Activated CD4-positive, alpha-beta T cell treated with anti-CD3 and anti-CD28 coated beads for 36 hours (primary cell): ENCODE results near the gene ADISSP. TPM values are rescaled to one million over a fixed set of nuclear protein-coding genes. Genes with fewer than 3 reads are reported as not detected.
"Not testable (repeated sequence)": the region's sequence is repeated elsewhere in the genome, so short reads cannot be mapped to it uniquely, and the experiment has no call there.

Experiments used
- ATAC-seq: fragments of 200-7000 bp; cut with Tn5 transposase; one replicate; pipeline ENCODE4 v1.10.0; 2021; ENCODE audit warnings: mild to moderate bottlenecking, moderate library complexity
- CTCF ChIA-PET: fragments of 350-600 bp; sonication (Branson Sonifier 250); formaldehyde crosslinking; loops from one replicate; lab custom pipeline; 2021; ENCODE audit warnings: antibody characterized with exemption; lab: Charles Lee
- POLR2A ChIA-PET: fragments of 350-600 bp; sonication (Branson Sonifier 250); formaldehyde crosslinking; loops from one replicate; lab custom pipeline; 2021; ENCODE audit warnings: antibody characterized with exemption, inconsistent platforms; lab: Charles Lee
- DNase-seq: peaks from one replicate; pipeline ENCODE4 v3.0.0-alpha.2; 2020
- H3K27ac Mint-ChIP-seq: one replicate; pipeline ENCODE4 v1.8.0; 2021; ENCODE audit warnings: mixed read lengths
- H3K27me3 Mint-ChIP-seq: one replicate; pipeline ENCODE4 v1.8.0; 2021; ENCODE audit warnings: mixed read lengths
- H3K36me3 Mint-ChIP-seq: one replicate; pipeline ENCODE4 v1.8.0; 2021; ENCODE audit warnings: low read depth, mixed read lengths
- H3K4me1 Mint-ChIP-seq: one replicate; pipeline ENCODE4 v1.8.0; 2021; ENCODE audit warnings: mixed read lengths
- H3K4me3 Mint-ChIP-seq: one replicate; pipeline ENCODE4 v1.8.0; 2021; ENCODE audit warnings: mild to moderate bottlenecking, moderate library complexity, mixed read lengths
- H3K9me3 Mint-ChIP-seq: one replicate; pipeline ENCODE4 v1.8.0; 2021; ENCODE audit warnings: low read depth, mixed read lengths
- intact Hi-C, 2 experiments: fragments of 100-400 bp; cut with DNase I in 1 of 2; cut with micrococcal nuclease in 1 of 2; formaldehyde crosslinking; loops; one replicate each; pipeline versions ENCODE4 v1.14.2 to v1.15.1; 2022 to 2024; cut with DNase I, micrococcal nuclease
- total RNA-seq, 2 experiments: library from RNA; stranded (reverse); gene quantifications; one replicate each; pipeline ENCODE4 v1.2.3, GENCODE V29; 2021

Gene ADISSP
- total RNA-seq, 2 experiments from 2014 or later = 46.5 to 57.3 TPM

- Mint-ChIP-seq H3K36me3 (peaks cover 52% of the 10 kb centered on the region), H3K4me3 (peak overlapping the region; percentile 93), H3K27me3 (no peaks in the 10 kb centered on the region), H3K27ac (peak overlapping the region; percentile 97), H3K9me3 (no peaks in the 10 kb centered on the region), H3K4me1 (peaks cover 56% of the 10 kb centered on the region)
- ChIA-PET POLR2A (interaction anchor here (0.7 kb wide), 1 partner anchor 13 kb away, joined by 7 read pairs; no protein-coding TSS in a partner anchor), CTCF (no interaction called here)
- DNase-seq (peak; percentile 66), ATAC-seq (peak; percentile 40)
- intact Hi-C loops = loop anchor here in 1 of 2 experiments (2.0 to 10.0 kb wide), 2 partner anchors 49 to 287 kb away; partner anchors contain the start of gene MAVS
These were observed 30.2 kb upstream of the ADISSP start for GRCh38 chr20:3797592-3798372.

GRCh38 chr20:3797226-3797545 is 29.6 kb upstream of the ADISSP start:
- ATAC-seq (no peak), DNase-seq (no peak)
- Mint-ChIP-seq H3K9me3 (no peaks in the 10 kb centered on the region), H3K36me3 (peaks cover 47% of the 10 kb centered on the region), H3K4me3 (peak overlapping the region; percentile 93), H3K4me1 (peaks cover 55% of the 10 kb centered on the region), H3K27ac (peak overlapping the region; percentile 97), H3K27me3 (no peaks in the 10 kb centered on the region)
- ChIA-PET CTCF (no interaction called here), POLR2A (no interaction called here)
- intact Hi-C loops = loop anchor here in 1 of 2 experiments (2.0 to 10.0 kb wide), 2 partner anchors 50 to 288 kb away; partner anchors contain the start of gene MAVS

- ATAC-seq (no peak), DNase-seq (no peak)
- Mint-ChIP-seq H3K4me3 (peak overlapping the region; percentile 93), H3K36me3 (peaks cover 43% of the 10 kb centered on the region), H3K27me3 (no peaks in the 10 kb centered on the region), H3K9me3 (no peaks in the 10 kb centered on the region), H3K27ac (peak overlapping the region; percentile 97), H3K4me1 (peaks cover 55% of the 10 kb centered on the region)
- intact Hi-C loops = loop anchor here (1.0 to 10.0 kb wide), 4 partner anchors 15 to 288 kb away; partner anchors contain the start of gene MAVS (in 1 of the 2)
- ChIA-PET POLR2A (interaction anchor here (0.6 to 1.0 kb wide), 3 partner anchors 23 to 91 kb away, joined by 3 to 6 read pairs (median 3); partner anchors contain the start of gene AP5S1), CTCF (interaction anchor here (0.8 to 2.6 kb wide), 4 partner anchors 15 to 24 kb away, joined by 4 to 6 read pairs (median 5); partner anchors contain the start of gene AP5S1)
These were observed 29.1 kb upstream of the ADISSP start for GRCh38 chr20:3796477-3797225.

- intact Hi-C loops = loop anchor here (1.0 to 10.0 kb wide), 10 partner anchors 8 to 289 kb away; partner anchors contain the start of genes AP5S1 (in 2 of the 2), MAVS (in 2 of the 2), ADISSP (in 1 of the 2) and CENPB (in 1 of the 2)
- POLR2A ChIA-PET = interaction anchor here (0.6 to 1.0 kb wide), 3 partner anchors 24 to 92 kb away, joined by 3 to 6 read pairs (median 3); partner anchors contain the start of gene AP5S1
- Mint-ChIP-seq H3K27me3 (no peaks in the 10 kb centered on the region), H3K36me3 (peaks cover 34% of the 10 kb centered on the region), H3K9me3 (no peaks in the 10 kb centered on the region), H3K27ac (peak within 1 kb of the TSS; percentile 98), H3K4me1 (peaks cover 47% of the 10 kb centered on the region), H3K4me3 (peak within 1 kb of the TSS; percentile 93)
- peak; percentile 95 for DNase-seq
- peak; percentile 82 for ATAC-seq
- CTCF ChIA-PET = interaction anchor here (0.8 to 2.6 kb wide), 4 partner anchors 16 to 25 kb away, joined by 4 to 6 read pairs (median 5); partner anchors contain the start of gene AP5S1
These were observed 28.2 kb upstream of the ADISSP start, which contains the start of gene CDC25B for GRCh38 chr20:3795511-3796468. TSS of gene CDC25B (plus strand) at chr20:3796310. CDS start at chr20:3796532, 222 bp downstream.

GRCh38 chr20:3794701-3795420 is 27.3 kb upstream of the ADISSP start:
- no peak for ATAC-seq
- Mint-ChIP-seq H3K4me1 (peaks cover 38% of the 10 kb centered on the region), H3K9me3 (no peaks in the 10 kb centered on the region), H3K36me3 (peaks cover 25% of the 10 kb centered on the region), H3K4me3 (peak overlapping the region; percentile 93), H3K27ac (peak overlapping the region; percentile 98), H3K27me3 (no peaks in the 10 kb centered on the region)
- no peak for DNase-seq
- CTCF ChIA-PET = interaction anchor here (2.6 kb wide), 1 partner anchor 26 kb away, joined by 6 read pairs; the partner anchor contains the start of gene AP5S1
- POLR2A ChIA-PET = no interaction called here
- intact Hi-C loops = loop anchor here (1.0 to 10.0 kb wide), 8 partner anchors 8 to 290 kb away; partner anchors contain the start of genes AP5S1 (in 2 of the 2), ADISSP (in 1 of the 2), CENPB (in 1 of the 2) and MAVS (in 1 of the 2)

- H3K27ac Mint-ChIP-seq, ATAC-seq, H3K27me3 Mint-ChIP-seq, H3K4me3 Mint-ChIP-seq, POLR2A ChIA-PET, DNase-seq, H3K9me3 Mint-ChIP-seq: not testable (repeated sequence)
- peaks cover 31% of the 10 kb centered on the region for H3K4me1 Mint-ChIP-seq
- intact Hi-C loops = loop anchor here in 1 of 2 experiments (10.0 kb wide), 1 partner anchor 291 kb away; no protein-coding TSS in a partner anchor
- peaks cover 22% of the 10 kb centered on the region for H3K36me3 Mint-ChIP-seq
- CTCF ChIA-PET = interaction anchor here (2.6 kb wide), 1 partner anchor 26 kb away, joined by 6 read pairs; the partner anchor contains the start of gene AP5S1
These were observed 26.6 kb upstream of the ADISSP start for GRCh38 chr20:3794168-3794567.

GRCh38 chr20:3789201-3789600 is 21.6 kb upstream of the ADISSP start:
- not testable (repeated sequence) for H3K27ac Mint-ChIP-seq
- intact Hi-C loops = loop anchor here in 1 of 2 experiments (5.0 kb wide), 1 partner anchor 248 kb away; no protein-coding TSS in a partner anchor

GRCh38 chr20:3788685-3789155 is 21.2 kb upstream of the ADISSP start:
- ATAC-seq = no peak
- Mint-ChIP-seq H3K4me3 (no peak overlapping the region), H3K27ac (no peak overlapping the region), H3K36me3 (peaks cover 8% of the 10 kb centered on the region), H3K27me3 (no peaks in the 10 kb centered on the region), H3K9me3 (no peaks in the 10 kb centered on the region), H3K4me1 (peaks cover 27% of the 10 kb centered on the region)
- intact Hi-C loops = loop anchor here in 1 of 2 experiments (5.0 kb wide), 1 partner anchor 249 kb away; no protein-coding TSS in a partner anchor
- CTCF ChIA-PET = interaction anchor here (0.6 to 6.3 kb wide), 6 partner anchors 20 to 141 kb away, joined by 3 to 44 read pairs (median 4); partner anchors contain the start of genes ADISSP and AP5S1
- POLR2A ChIA-PET = interaction anchor here (0.8 kb wide), 1 partner anchor 99 kb away, joined by 6 read pairs; no protein-coding TSS in a partner anchor
- no peak for DNase-seq

More at GRCh38 chr20:3789201-3789600, 21.6 kb upstream of the ADISSP start:
- H3K36me3 Mint-ChIP-seq, H3K27me3 Mint-ChIP-seq, DNase-seq, H3K9me3 Mint-ChIP-seq, ATAC-seq, H3K4me3 Mint-ChIP-seq, POLR2A ChIA-PET: not testable (repeated sequence)
- CTCF ChIA-PET = interaction anchor here (0.6 to 6.3 kb wide), 3 partner anchors 21 to 140 kb away, joined by 4 to 44 read pairs (median 4); partner anchors contain the start of gene AP5S1
- peaks cover 27% of the 10 kb centered on the region for H3K4me1 Mint-ChIP-seq
